Measurements from ENCODE around the gene IL19. TPM values are rescaled to one million over a fixed set of nuclear protein-coding genes. Genes with fewer than 3 reads are reported as not detected.

Gene IL19
- total RNA-seq, 1 experiment from 2014 or later = not detected

DNA sequence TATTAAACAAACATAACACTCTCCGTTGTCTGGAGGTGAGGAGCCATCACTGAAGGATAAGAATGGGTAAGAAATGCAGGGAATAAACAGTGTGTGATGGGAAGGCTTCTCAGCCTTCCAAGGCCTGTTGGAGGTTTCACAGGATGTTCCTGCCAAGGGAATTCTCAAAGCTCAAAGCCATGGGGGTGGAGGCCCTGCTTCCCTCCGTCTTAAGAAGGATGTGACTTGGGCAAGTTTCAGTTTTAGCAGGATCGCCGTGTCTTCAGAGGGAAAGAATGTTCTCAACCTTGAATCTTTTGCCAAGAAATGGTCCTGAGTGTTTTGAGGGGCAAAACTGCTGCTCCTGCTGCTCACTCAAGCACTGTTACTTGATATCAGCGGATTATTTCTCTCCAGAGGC, 53.2 kb downstream of the IL19 start:
- no peak overlapping the region for H4K8ac ChIP-seq (replicated peaks; ENCODE audit: insufficient read length, low read depth, low read length)
- no peak overlapping the region for H2AK5ac ChIP-seq (ENCODE audit: insufficient read length, low read length)
- no peak overlapping the region for H3K4me2 ChIP-seq (ENCODE audit: insufficient read depth, insufficient read length, low read length)
- no peak overlapping the region for H3K4ac ChIP-seq (ENCODE audit: low read depth, low read length)
- H3K23me2 ChIP-seq (ENCODE audit: insufficient read length, low read depth, low read length, poor library complexity, severe bottlenecking) = no peaks in the 10 kb centered on the region
- DNase-seq = no peak
- H2BK5ac ChIP-seq (ENCODE audit: insufficient read length, low read length) = no peak overlapping the region
- no peak overlapping the region for H2BK15ac ChIP-seq (ENCODE audit: low read depth, low read length)
- WGBS (ENCODE audit: extremely low coverage, insufficient read length, low lambda C conversion rate) = no CpG with 5 or more reads among the region's 5 CpGs
- no peaks in the 10 kb centered on the region for H3K9me3 Mint-ChIP-seq
- H3K79me2 ChIP-seq (ENCODE audit: insufficient read depth, low read length) = no peaks in the 10 kb centered on the region
- no peak overlapping the region for H3K18ac ChIP-seq (ENCODE audit: insufficient read length, low read depth, low read length)
- H3K27me3 Mint-ChIP-seq (ENCODE audit: low read depth) = no peaks in the 10 kb centered on the region; the same call in none of the 2 replicates
- no peak overlapping the region for H2AFZ ChIP-seq (ENCODE audit: low read length)
- no peak overlapping the region for H2BK12ac ChIP-seq (ENCODE audit: insufficient read length, low read depth, low read length)
- H3K4me1 Mint-ChIP-seq = peaks cover 14 to 16% of the 10 kb centered on the region in 2 experiments
- H4K5ac ChIP-seq (ENCODE audit: insufficient read length, low read depth, low read length) = no peak overlapping the region
- H3K4me1 ChIP-seq (ENCODE audit: insufficient read depth, low read length) = no peaks in the 10 kb centered on the region
- no peak overlapping the region for H3K27ac Mint-ChIP-seq
- no peak overlapping the region for H2BK20ac ChIP-seq (ENCODE audit: low read depth, low read length, poor library complexity, severe bottlenecking)
- no peaks in the 10 kb centered on the region for H3K79me1 ChIP-seq (ENCODE audit: insufficient read depth, low read depth, low read length, poor library complexity, severe bottlenecking)
- no peak overlapping the region for H3K4me3 Mint-ChIP-seq
- H3K23ac ChIP-seq (ENCODE audit: insufficient read length, low read depth, low read length) = no peak overlapping the region
- no peaks in the 10 kb centered on the region for H3K27me3 ChIP-seq (ENCODE audit: insufficient read depth, low read length)
- H2BK120ac ChIP-seq (ENCODE audit: low read depth, low read length, poor library complexity, severe bottlenecking) = no peak overlapping the region
- no peak overlapping the region for H3K56ac ChIP-seq (ENCODE audit: insufficient read length, low read depth, low read length)
- H3K14ac ChIP-seq (ENCODE audit: insufficient read depth, low read length) = no peak overlapping the region
- TF ChIP-seq, protein P1, sequence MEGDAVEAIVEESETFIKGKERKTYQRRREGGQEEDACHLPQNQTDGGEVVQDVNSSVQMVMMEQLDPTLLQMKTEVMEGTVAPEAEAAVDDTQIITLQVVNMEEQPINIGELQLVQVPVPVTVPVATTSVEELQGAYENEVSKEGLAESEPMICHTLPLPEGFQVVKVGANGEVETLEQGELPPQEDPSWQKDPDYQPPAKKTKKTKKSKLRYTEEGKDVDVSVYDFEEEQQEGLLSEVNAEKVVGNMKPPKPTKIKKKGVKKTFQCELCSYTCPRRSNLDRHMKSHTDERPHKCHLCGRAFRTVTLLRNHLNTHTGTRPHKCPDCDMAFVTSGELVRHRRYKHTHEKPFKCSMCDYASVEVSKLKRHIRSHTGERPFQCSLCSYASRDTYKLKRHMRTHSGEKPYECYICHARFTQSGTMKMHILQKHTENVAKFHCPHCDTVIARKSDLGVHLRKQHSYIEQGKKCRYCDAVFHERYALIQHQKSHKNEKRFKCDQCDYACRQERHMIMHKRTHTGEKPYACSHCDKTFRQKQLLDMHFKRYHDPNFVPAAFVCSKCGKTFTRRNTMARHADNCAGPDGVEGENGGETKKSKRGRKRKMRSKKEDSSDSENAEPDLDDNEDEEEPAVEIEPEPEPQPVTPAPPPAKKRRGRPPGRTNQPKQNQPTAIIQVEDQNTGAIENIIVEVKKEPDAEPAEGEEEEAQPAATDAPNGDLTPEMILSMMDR (conservative IDR thresholded peaks at IDR 0.05) = no peak
- H4K20me1 ChIP-seq (ENCODE audit: control insufficient read depth, insufficient read depth, insufficient read length) = no peaks in the 10 kb centered on the region
- H3K36me3 Mint-ChIP-seq (ENCODE audit: insufficient read depth in 1 of 3, low read depth in 3 of 3) = 0 out of 7 replicates have a peak, but pooled peaks cover 0 to 2% (median 0%) of the 10 kb centered on the region in 3 experiments
- no peaks in the 10 kb centered on the region for H3K9me3 ChIP-seq (ENCODE audit: control insufficient read depth, low read depth, low read length)
- no peak overlapping the region for H3K9ac ChIP-seq (ENCODE audit: extremely low read depth, insufficient read length, low read length)
- no peak overlapping the region for H3K27ac ChIP-seq (ENCODE audit: insufficient read length, low read depth, low read length)
- no peak overlapping the region for H3T11ph ChIP-seq (ENCODE audit: low read length)
- H4K91ac ChIP-seq (ENCODE audit: insufficient read length, low read depth, low read length) = no peak overlapping the region

Measured in H9 (cell line).